Brain microvascular endothelial cell (primary cell): ENCODE results near the gene PDE3B.

Experiments
- DNase-seq: peaks from one replicate; pipeline ENCODE4 v3.0.0-alpha.2; 2020
- H3K27ac ChIP-seq: fragments of 250-450 bp; sonication (Bioruptor Pico); 2 replicates; pipeline ENCODE4 v1.5.1; 2020; ENCODE audit warnings: mild to moderate bottlenecking, moderate library complexity
- H3K27me3 ChIP-seq: fragments of 250-450 bp; sonication (Bioruptor Pico); replicated peaks from 2 replicates; pipeline ENCODE4 v1.5.1; 2020; ENCODE audit warnings: mild to moderate bottlenecking
- H3K36me3 ChIP-seq: fragments of 250-450 bp; sonication (Bioruptor Pico); replicated peaks from 2 replicates; pipeline ENCODE4 v1.5.1; 2020; ENCODE audit warnings: mild to moderate bottlenecking
- H3K4me3 ChIP-seq: 2 replicates; pipeline ENCODE4 v1.5.1; 2011; ENCODE audit warnings: low read depth, mild to moderate bottlenecking, control low read depth, low read length, moderate library complexity
- in situ Hi-C: cut with HindIII; loops from 2 replicates; pipeline ENCODE4 v1.10.0; 2017; ENCODE audit warnings: low sequenced_read_pairs, low pct_ligation_motif_present
- TF ChIP-seq, protein P1 (sequence below): IDR thresholded peaks from 2 replicates; pipeline ENCODE4 v1.5.1; 2011; ENCODE audit warnings: low read depth, mild to moderate bottlenecking, moderate library complexity, low read length, control low read depth, inconsistent platforms; ENCODE audit errors: missing control alignments

PDE3B gene

DNA sequence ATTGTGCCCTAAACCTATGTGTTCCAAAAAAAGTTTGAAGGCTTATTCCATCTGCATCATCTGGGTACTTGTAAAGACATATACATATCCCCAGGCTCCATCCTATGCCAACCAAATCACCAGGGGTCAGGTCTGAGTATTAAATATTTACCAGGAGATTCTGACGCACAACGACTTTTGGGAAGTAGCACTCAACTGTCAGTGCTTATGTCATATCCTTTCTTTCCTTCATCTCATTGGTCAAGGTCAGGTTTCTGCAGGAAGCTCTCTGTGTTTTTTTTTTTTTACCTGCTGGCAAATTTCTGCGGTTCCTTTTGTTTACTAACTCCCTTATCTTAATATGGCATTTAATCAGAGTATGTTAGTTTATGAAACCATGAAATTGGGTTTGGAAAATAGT is 270.9 kb downstream of the PDE3B start:
- no peak overlapping the region for H3K4me3 ChIP-seq
- TF ChIP-seq, protein P1, sequence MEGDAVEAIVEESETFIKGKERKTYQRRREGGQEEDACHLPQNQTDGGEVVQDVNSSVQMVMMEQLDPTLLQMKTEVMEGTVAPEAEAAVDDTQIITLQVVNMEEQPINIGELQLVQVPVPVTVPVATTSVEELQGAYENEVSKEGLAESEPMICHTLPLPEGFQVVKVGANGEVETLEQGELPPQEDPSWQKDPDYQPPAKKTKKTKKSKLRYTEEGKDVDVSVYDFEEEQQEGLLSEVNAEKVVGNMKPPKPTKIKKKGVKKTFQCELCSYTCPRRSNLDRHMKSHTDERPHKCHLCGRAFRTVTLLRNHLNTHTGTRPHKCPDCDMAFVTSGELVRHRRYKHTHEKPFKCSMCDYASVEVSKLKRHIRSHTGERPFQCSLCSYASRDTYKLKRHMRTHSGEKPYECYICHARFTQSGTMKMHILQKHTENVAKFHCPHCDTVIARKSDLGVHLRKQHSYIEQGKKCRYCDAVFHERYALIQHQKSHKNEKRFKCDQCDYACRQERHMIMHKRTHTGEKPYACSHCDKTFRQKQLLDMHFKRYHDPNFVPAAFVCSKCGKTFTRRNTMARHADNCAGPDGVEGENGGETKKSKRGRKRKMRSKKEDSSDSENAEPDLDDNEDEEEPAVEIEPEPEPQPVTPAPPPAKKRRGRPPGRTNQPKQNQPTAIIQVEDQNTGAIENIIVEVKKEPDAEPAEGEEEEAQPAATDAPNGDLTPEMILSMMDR: no peak
- in situ Hi-C loops: no loop called here
- H3K27me3 ChIP-seq: no peaks in the 10 kb centered on the region
- H3K36me3 ChIP-seq: no peaks in the 10 kb centered on the region
- no peak for DNase-seq
- no peak overlapping the region for H3K27ac ChIP-seq

DNA sequence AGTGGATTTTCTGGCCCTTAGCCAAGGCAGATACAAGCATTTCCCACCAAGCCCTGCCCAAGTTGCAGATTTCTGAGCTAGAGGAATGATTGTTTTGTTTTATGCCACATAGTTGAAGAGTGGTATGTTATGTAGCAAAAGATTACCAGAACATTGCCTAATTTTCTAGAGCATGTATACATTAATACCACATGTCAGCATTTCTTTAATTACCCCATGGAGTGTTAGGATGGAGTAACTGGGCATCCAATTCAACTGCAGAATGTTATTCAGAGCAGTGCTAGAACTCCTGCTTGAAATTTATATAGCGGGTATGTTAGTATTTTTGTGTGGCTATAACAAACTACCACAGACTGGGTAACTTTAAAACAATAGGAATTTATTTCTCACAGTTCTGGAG is 272.8 kb downstream of the PDE3B start:
- in situ Hi-C loops: no loop called here
- H3K27ac ChIP-seq: no peak overlapping the region
- H3K4me3 ChIP-seq: no peak overlapping the region
- H3K36me3 ChIP-seq: no peaks in the 10 kb centered on the region
- no peaks in the 10 kb centered on the region for H3K27me3 ChIP-seq
- no peak for DNase-seq
- TF ChIP-seq, protein P1: no peak
